ENCODE measurements around the gene CLHC1. TPM values are rescaled to one million over a fixed set of nuclear protein-coding genes. Genes with fewer than 3 reads are reported as not detected.

CLHC1 gene
- total and polyA plus RNA-seq, 4 donors: 0.45 to 4.9 (median 2.6) TPM

- Histone ChIP-seq H3K27me3 (ENCODE audit: control insufficient read depth in 4 of 4, insufficient read depth in 4 of 4, low read length in 3 of 4) (no peaks in the 10 kb centered on the region), H3K4me1 (ENCODE audit: control insufficient read depth in 4 of 4, insufficient read depth in 4 of 4, low read length in 3 of 4) (peaks cover 0 to 8% (median 4%) of the 10 kb centered on the region in 4 donors), H3K4me3 (ENCODE audit: low read depth in 1 of 3, low read length in 3 of 3) (no peak overlapping the region), H3K9ac (ENCODE audit: low read depth in 1 of 2, low read length in 2 of 2) (no peak overlapping the region), H3K9me3 (ENCODE audit: control insufficient read depth in 4 of 4, low read length in 3 of 4) (no peaks in the 10 kb centered on the region), H3K36me3 (ENCODE audit: control insufficient read depth in 4 of 4, insufficient read depth in 3 of 4, low read depth in 1 of 4, low read length in 3 of 4) (no peaks in the 10 kb centered on the region), H3K27ac (ENCODE audit: low read depth in 1 of 2, low read length in 2 of 2) (no peak overlapping the region)
- peak; percentile 93 to 97 for TF ChIP-seq RAD21 (IDR thresholded peaks at IDR 0.05)
- TF ChIP-seq EGR1 (IDR thresholded peaks at IDR 0.05; ENCODE audit: low read depth in 2 of 2): no peak
- no peak for TF ChIP-seq MAX (IDR thresholded peaks at IDR 0.05)
- no peak for TF ChIP-seq HNF4G (IDR thresholded peaks at IDR 0.05)
- TF ChIP-seq FOXA2 (IDR thresholded peaks at IDR 0.05): no peak
- no peak for TF ChIP-seq NR2F2 (IDR thresholded peaks at IDR 0.05)
- no peak for TF ChIP-seq FOXA1 (IDR thresholded peaks at IDR 0.05)
- peak; percentile 80 for TF ChIP-seq CTCF (IDR thresholded peaks at IDR 0.05; ENCODE audit: low read depth, low read length, missing input control)
- TF ChIP-seq ZBTB33 (IDR thresholded peaks at IDR 0.05): no peak
- peak in 1 of 2 donors; percentile 31 for TF ChIP-seq RXRA (IDR thresholded peaks at IDR 0.05)
- no peak for TF ChIP-seq ATF3 (IDR thresholded peaks at IDR 0.05)
- WGBS: 40% methylated on average over 6 of the region's 6 CpGs
- DNase-seq (ENCODE audit: low spot score): no peak
Measured at GRCh38 chr2:55168221-55169154, 63.6 kb downstream of the CLHC1 start.

GRCh38 chr2:55165626-55166025 is 66.5 kb downstream of the CLHC1 start:
- no peak for TF ChIP-seq MAX (IDR thresholded peaks at IDR 0.05)
- TF ChIP-seq NR2F2 (IDR thresholded peaks at IDR 0.05): no peak
- TF ChIP-seq TAF1 (conservative IDR thresholded peaks at IDR 0.05): no peak
- TF ChIP-seq FOXA2 (IDR thresholded peaks at IDR 0.05): no peak
- no peak for TF ChIP-seq FOXA1 (IDR thresholded peaks at IDR 0.05)
- no peak for TF ChIP-seq HNF4G (IDR thresholded peaks at IDR 0.05)
- no peak for TF ChIP-seq SP1 (IDR thresholded peaks at IDR 0.05)
- Histone ChIP-seq H3K4me3 (ENCODE audit: low read depth in 1 of 3, low read length in 3 of 3) (no peak overlapping the region), H3K27me3 (ENCODE audit: control insufficient read depth in 4 of 4, insufficient read depth in 4 of 4, low read length in 3 of 4) (no peaks in the 10 kb centered on the region), H3K9ac (ENCODE audit: low read depth in 1 of 2, low read length in 2 of 2) (no peak overlapping the region), H3K4me1 (ENCODE audit: control insufficient read depth in 4 of 4, insufficient read depth in 4 of 4, low read length in 3 of 4) (peaks cover 0 to 11% (median 4%) of the 10 kb centered on the region in 4 donors), H3K9me3 (ENCODE audit: control insufficient read depth in 4 of 4, low read length in 3 of 4) (no peaks in the 10 kb centered on the region), H3K27ac (ENCODE audit: low read depth in 1 of 2, low read length in 2 of 2) (no peak overlapping the region), H3K36me3 (ENCODE audit: control insufficient read depth in 4 of 4, insufficient read depth in 3 of 4, low read depth in 1 of 4, low read length in 3 of 4) (no peaks in the 10 kb centered on the region)
- no peak for DNase-seq (ENCODE audit: low spot score)
- 89% methylated on average over 1 of the region's 1 CpG for WGBS
